HepG2 (cell line): ENCODE results near the gene HDAC4. TPM values are rescaled to one million over a fixed set of nuclear protein-coding genes. Genes with fewer than 3 reads are reported as not detected.

ENCODE experiments used
- ADNP ChIP-seq: sonication (generic); formaldehyde crosslinking; IDR thresholded peaks from 2 replicates; pipeline ENCODE4 v1.4.0; 2020; ENCODE audit warnings: missing genetic modification reagents
- BHLHE40 ChIP-seq: IDR thresholded peaks from 2 replicates; pipeline ENCODE4 v1.6.1; 2011; ENCODE audit warnings: low read length, improper control_type of control experiment
- DBP ChIP-seq: sonication (generic); formaldehyde crosslinking; IDR thresholded peaks from 2 replicates; pipeline ENCODE4 v1.4.0; 2020; ENCODE audit warnings: missing genetic modification reagents; ENCODE audit errors: not compliant biosample characterization
- FOXK1 ChIP-seq: sonication (generic); formaldehyde crosslinking; IDR thresholded peaks from 2 replicates; pipeline ENCODE4 v1.4.0; 2020; ENCODE audit warnings: low read depth, missing genetic modification reagents, borderline replicate concordance
- GATAD2A ChIP-seq: IDR thresholded peaks from 2 replicates; pipeline ENCODE4 v1.6.1; 2016
- KAT8 ChIP-seq: IDR thresholded peaks from 2 replicates; pipeline ENCODE4 v1.6.1; 2016; ENCODE audit warnings: missing genetic modification reagents, missing compliant biosample characterization
- PHF20 ChIP-seq: sonication (generic); formaldehyde crosslinking; IDR thresholded peaks from 2 replicates; pipeline ENCODE4 v1.5.0; 2020; ENCODE audit warnings: mild to moderate bottlenecking, missing genetic modification reagents
- RBAK ChIP-seq: sonication (generic); formaldehyde crosslinking; IDR thresholded peaks from 2 replicates; pipeline ENCODE4 v1.5.1; 2020; ENCODE audit warnings: mild to moderate bottlenecking, missing genetic modification reagents
- SAP130 ChIP-seq: IDR thresholded peaks from 2 replicates; pipeline ENCODE4 v1.6.1; 2016; ENCODE audit warnings: low read depth
- SP4 ChIP-seq: sonication (generic); formaldehyde crosslinking; IDR thresholded peaks from 2 replicates; pipeline ENCODE4 v1.8.1; 2023; ENCODE audit warnings: mild to moderate bottlenecking, missing genetic modification reagents
- STAT5B ChIP-seq: sonication (generic); formaldehyde crosslinking; IDR thresholded peaks from 2 replicates; pipeline ENCODE4 v1.4.0; 2020; ENCODE audit warnings: missing genetic modification reagents
- TAF15 ChIP-seq: fragments of 200-400 bp; formaldehyde crosslinking; IDR thresholded peaks from one replicate; pipeline ENCODE4 v1.6.1; 2018; ENCODE audit warnings: mild to moderate bottlenecking, low read depth, low read length; ENCODE audit not compliant: poor library complexity, severe bottlenecking
- TOPORS ChIP-seq: sonication (generic); formaldehyde crosslinking; IDR thresholded peaks from 2 replicates; pipeline ENCODE4 v1.8.0; 2023; ENCODE audit warnings: mild to moderate bottlenecking, missing genetic modification reagents
- ZBTB20 ChIP-seq: sonication (generic); formaldehyde crosslinking; IDR thresholded peaks from 2 replicates; pipeline ENCODE4 v1.8.1; 2023; ENCODE audit warnings: missing genetic modification reagents, low read depth, mild to moderate bottlenecking, borderline replicate concordance
- ZBTB3 ChIP-seq: sonication (generic); formaldehyde crosslinking; IDR thresholded peaks from 2 replicates; pipeline ENCODE4 v1.4.0; 2020; ENCODE audit warnings: low read depth, mild to moderate bottlenecking, moderate library complexity, missing genetic modification reagents, borderline replicate concordance
- ZBTB7B ChIP-seq: sonication (generic); formaldehyde crosslinking; IDR thresholded peaks from 2 replicates; pipeline ENCODE4 v1.4.0; 2020; ENCODE audit warnings: missing genetic modification reagents
- ZEB1 ChIP-seq: IDR thresholded peaks from 2 replicates; pipeline ENCODE4 v1.6.1; 2012; ENCODE audit warnings: mild to moderate bottlenecking, low read depth, inconsistent platforms; ENCODE audit not compliant: insufficient replicate concordance
- ZFP41 ChIP-seq: sonication (generic); formaldehyde crosslinking; IDR thresholded peaks from 2 replicates; pipeline ENCODE4 v1.4.0; 2020; ENCODE audit warnings: mild to moderate bottlenecking, missing genetic modification reagents, borderline replicate concordance
- ZFP62 ChIP-seq: sonication (generic); formaldehyde crosslinking; IDR thresholded peaks from 2 replicates; pipeline ENCODE4 v1.4.0; 2020; ENCODE audit warnings: missing genetic modification reagents
- ZMYM2 ChIP-seq: sonication (generic); formaldehyde crosslinking; IDR thresholded peaks from 2 replicates; pipeline ENCODE4 v1.8.0; 2022; ENCODE audit warnings: mild to moderate bottlenecking, missing genetic modification reagents
- ZNF564 ChIP-seq: sonication (generic); formaldehyde crosslinking; IDR thresholded peaks from 2 replicates; pipeline ENCODE4 v1.8.1; 2023; ENCODE audit warnings: mild to moderate bottlenecking, missing genetic modification reagents
- ZNF569 ChIP-seq: sonication (generic); formaldehyde crosslinking; IDR thresholded peaks from 2 replicates; pipeline ENCODE4 v1.5.0; 2020; ENCODE audit warnings: mild to moderate bottlenecking, missing genetic modification reagents, moderate library complexity, borderline replicate concordance
- ZNF678 ChIP-seq: sonication (generic); formaldehyde crosslinking; IDR thresholded peaks from 2 replicates; pipeline ENCODE4 v1.4.0; 2020; ENCODE audit warnings: mild to moderate bottlenecking, missing genetic modification reagents
- ZNF790 ChIP-seq: sonication (generic); formaldehyde crosslinking; IDR thresholded peaks from 2 replicates; pipeline ENCODE4 v1.8.0; 2022; ENCODE audit warnings: missing genetic modification reagents, mild to moderate bottlenecking, borderline replicate concordance
- ZNF850 ChIP-seq: sonication (generic); formaldehyde crosslinking; conservative IDR thresholded peaks from 2 replicates; pipeline ENCODE4 v1.9.0; 2021; ENCODE audit warnings: mild to moderate bottlenecking, missing genetic modification reagents
- ZNF891 ChIP-seq: sonication (generic); formaldehyde crosslinking; IDR thresholded peaks from 2 replicates; pipeline ENCODE4 v1.5.0; 2020; ENCODE audit warnings: mild to moderate bottlenecking, missing genetic modification reagents
- polyA plus RNA-seq, 8 experiments: library from polyadenylated mRNA; depleted of rRNA in 3 of 8; stranded (reverse) in 7 of 8; unstranded in 1 of 8; fragments of >200 nt; fragmentation: Illumina TruSeq in 4 of 8; extraction: Trizol in 4 of 8; gene quantifications; 2 replicates each; pipeline versions ENCODE4 v1.2.1 to v1.2.3, GENCODE V29; 2011 to 2016; ENCODE audit warnings: low read depth in 4 of 8, missing spikeins in 1 of 8, mixed read lengths in 1 of 8; ENCODE audit not compliant: insufficient read depth in 1 of 8
- total RNA-seq, 5 experiments: library from RNA; depleted of rRNA; stranded (reverse); fragments of >200 nt; fragmentation: Illumina TruSeq; extraction: Trizol; gene quantifications; 2 replicates each; pipeline ENCODE4 v1.2.3, GENCODE V29; 2016; ENCODE audit warnings: low read depth in 1 of 5
- TF ChIP-seq, protein P1 (sequence below): sonication (generic); formaldehyde crosslinking; IDR thresholded peaks from 2 replicates; pipeline ENCODE4 v1.5.0; 2020; ENCODE audit warnings: missing genetic modification reagents
- TF ChIP-seq, protein P2 (sequence below): sonication (generic); formaldehyde crosslinking; IDR thresholded peaks from 2 replicates; pipeline ENCODE4 v1.4.0; 2020; ENCODE audit warnings: missing genetic modification reagents

HDAC4 gene
- total and polyA plus RNA-seq, 2 of the 13 experiments (the other 11 are each of a cell fraction or from before 2014, with no cell fraction given) = 10.1 to 11.5 TPM

GRCh38 chr2:239223310-239224198, 177.3 kb downstream of the HDAC4 start (continued):
- TF ChIP-seq ZBTB20 (CRISPR knock-in tag) (peak; percentile 37; the same call in 1 of the 2 replicates), ZBTB7B (CRISPR knock-in tag) (no peak), ZFP62 (no peak), FOXK1 (CRISPR knock-in tag) (0 out of 2 replicates have a peak, but pooled peaks have one; percentile 18), ZNF678 (CRISPR knock-in tag) (no peak), TAF15 (no peak), STAT5B (no peak), GATAD2A (CRISPR knock-in tag) (peak; percentile 82), ZFP41 (no peak), SAP130 (peak; percentile 42; the same call in 1 of the 2 replicates), ZMYM2 (no peak), SP4 (CRISPR knock-in tag) (no peak), BHLHE40 (no peak), ZEB1 (no peak), KAT8 (no peak), TOPORS (no peak), ZNF850 (no peak), ZNF569 (CRISPR knock-in tag) (no peak), ZNF790 (no peak), ZBTB3 (no peak), ZNF564 (CRISPR knock-in tag) (no peak), DBP (CRISPR knock-in tag) (no peak), ZNF891 (CRISPR knock-in tag) (no peak), PHF20 (no peak), ADNP (CRISPR knock-in tag) (no peak), RBAK (CRISPR knock-in tag) (0 out of 2 replicates have a peak, but pooled peaks have one; percentile 24)
- TF ChIP-seq, protein P1, sequence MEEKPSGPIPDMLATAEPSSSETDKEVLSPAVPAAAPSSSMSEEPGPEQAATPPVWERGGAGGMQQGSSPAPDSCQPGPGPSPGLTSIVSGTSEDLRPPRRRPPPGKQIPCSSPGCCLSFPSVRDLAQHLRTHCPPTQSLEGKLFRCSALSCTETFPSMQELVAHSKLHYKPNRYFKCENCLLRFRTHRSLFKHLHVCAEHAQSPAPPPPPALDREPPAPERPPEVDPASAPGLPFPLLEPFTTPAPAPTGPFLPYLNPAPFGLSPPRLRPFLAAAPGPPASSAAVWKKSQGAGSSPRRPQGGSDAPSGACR (CRISPR knock-in tag) = no peak
- TF ChIP-seq, protein P2, sequence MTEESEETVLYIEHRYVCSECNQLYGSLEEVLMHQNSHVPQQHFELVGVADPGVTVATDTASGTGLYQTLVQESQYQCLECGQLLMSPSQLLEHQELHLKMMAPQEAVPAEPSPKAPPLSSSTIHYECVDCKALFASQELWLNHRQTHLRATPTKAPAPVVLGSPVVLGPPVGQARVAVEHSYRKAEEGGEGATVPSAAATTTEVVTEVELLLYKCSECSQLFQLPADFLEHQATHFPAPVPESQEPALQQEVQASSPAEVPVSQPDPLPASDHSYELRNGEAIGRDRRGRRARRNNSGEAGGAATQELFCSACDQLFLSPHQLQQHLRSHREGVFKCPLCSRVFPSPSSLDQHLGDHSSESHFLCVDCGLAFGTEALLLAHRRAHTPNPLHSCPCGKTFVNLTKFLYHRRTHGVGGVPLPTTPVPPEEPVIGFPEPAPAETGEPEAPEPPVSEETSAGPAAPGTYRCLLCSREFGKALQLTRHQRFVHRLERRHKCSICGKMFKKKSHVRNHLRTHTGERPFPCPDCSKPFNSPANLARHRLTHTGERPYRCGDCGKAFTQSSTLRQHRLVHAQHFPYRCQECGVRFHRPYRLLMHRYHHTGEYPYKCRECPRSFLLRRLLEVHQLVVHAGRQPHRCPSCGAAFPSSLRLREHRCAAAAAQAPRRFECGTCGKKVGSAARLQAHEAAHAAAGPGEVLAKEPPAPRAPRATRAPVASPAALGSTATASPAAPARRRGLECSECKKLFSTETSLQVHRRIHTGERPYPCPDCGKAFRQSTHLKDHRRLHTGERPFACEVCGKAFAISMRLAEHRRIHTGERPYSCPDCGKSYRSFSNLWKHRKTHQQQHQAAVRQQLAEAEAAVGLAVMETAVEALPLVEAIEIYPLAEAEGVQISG = no peak
